Mesenchymal stem cell (in vitro differentiated cells and primary cell): Measurements from ENCODE around the gene OPRL1.
A peak's percentile ranks its signal among the peaks of the same experiment; 100 is the strongest.

Source experiments
- DNase-seq: peaks from one replicate; pipeline ENCODE4 v3.0.0-alpha.2; 2013
- H2AFZ ChIP-seq: one replicate; pipeline ENCODE4 v1.6.1; 2013; ENCODE audit warnings: low read depth, mild to moderate bottlenecking, control low read depth, inconsistent platforms, low read length, moderate library complexity
- H2AK5ac ChIP-seq: 2 replicates; pipeline ENCODE4 v1.6.1; 2013; ENCODE audit warnings: low read length, moderate library complexity, mild to moderate bottlenecking, inconsistent platforms; ENCODE audit not compliant: severe bottlenecking
- H2BK120ac ChIP-seq: one replicate; pipeline ENCODE4 v1.6.1; 2013; ENCODE audit warnings: low read depth, mild to moderate bottlenecking, inconsistent platforms, low read length, moderate library complexity
- H2BK12ac ChIP-seq, 2 experiments: one replicate each; pipeline ENCODE4 v1.6.1; 2013; ENCODE audit warnings: inconsistent platforms in 2 of 2, low read length in 2 of 2, mild to moderate bottlenecking in 2 of 2, moderate library complexity in 2 of 2, control low read depth in 1 of 2
- H2BK15ac ChIP-seq: one replicate; pipeline ENCODE4 v1.6.1; 2013; ENCODE audit warnings: mild to moderate bottlenecking, low read depth, inconsistent platforms; ENCODE audit not compliant: poor library complexity, severe bottlenecking
- H2BK5ac ChIP-seq: 2 replicates; pipeline ENCODE4 v1.6.1; 2013; ENCODE audit warnings: low read depth, mild to moderate bottlenecking, low read length, control low read depth, inconsistent platforms; ENCODE audit not compliant: poor library complexity, severe bottlenecking
- H3K14ac ChIP-seq, 2 experiments: one replicate each; pipeline ENCODE4 v1.6.1; 2013; ENCODE audit warnings: inconsistent platforms in 2 of 2, low read length in 2 of 2, control low read depth in 1 of 2, mild to moderate bottlenecking in 1 of 2, moderate library complexity in 1 of 2
- H3K18ac ChIP-seq, 2 experiments: one replicate each; pipeline ENCODE4 v1.6.1; 2013; ENCODE audit warnings: inconsistent platforms in 2 of 2, low read length in 2 of 2, control low read depth in 1 of 2, low read depth in 1 of 2, mild to moderate bottlenecking in 1 of 2
- H3K23ac ChIP-seq, 2 experiments: one replicate each; pipeline ENCODE4 v1.6.1; 2013; ENCODE audit warnings: inconsistent platforms in 2 of 2, low read length in 2 of 2, mild to moderate bottlenecking in 2 of 2, moderate library complexity in 2 of 2, control low read depth in 1 of 2
- H3K27ac ChIP-seq: 2 replicates; pipeline ENCODE4 v1.5.1; 2013; ENCODE audit warnings: mild to moderate bottlenecking, moderate library complexity, low read length, control low read depth, inconsistent platforms; ENCODE audit not compliant: poor library complexity, severe bottlenecking
- H3K27me3 ChIP-seq, 2 experiments: 2 replicates each; pipeline versions ENCODE4 v1.6.1 to v1.7.0; 2013; ENCODE audit warnings: low read length in 2 of 2, mild to moderate bottlenecking in 2 of 2, moderate library complexity in 2 of 2, control low read depth in 1 of 2, inconsistent platforms in 1 of 2; ENCODE audit not compliant: control insufficient read depth in 1 of 2, insufficient read depth in 1 of 2
- H3K36me3 ChIP-seq, 2 experiments: 2 replicates each; pipeline versions ENCODE4 v1.6.1 to v1.7.0; 2013; ENCODE audit warnings: low read length in 2 of 2, control low read depth in 1 of 2, inconsistent platforms in 1 of 2, low read depth in 1 of 2, mild to moderate bottlenecking in 1 of 2; ENCODE audit not compliant: insufficient read depth in 2 of 2, control insufficient read depth in 1 of 2
- H3K4ac ChIP-seq, 2 experiments: one replicate each; pipeline ENCODE4 v1.6.1; 2013; ENCODE audit warnings: inconsistent platforms in 2 of 2, low read length in 2 of 2, mild to moderate bottlenecking in 2 of 2, moderate library complexity in 2 of 2, control low read depth in 1 of 2, low read depth in 1 of 2
- H3K4me1 ChIP-seq: 2 replicates; pipeline ENCODE4 v1.6.1; 2013; ENCODE audit warnings: low read depth, low read length, control low read depth; ENCODE audit not compliant: control insufficient read depth, insufficient read depth
- H3K4me2 ChIP-seq: 2 replicates; pipeline ENCODE4 v1.6.1; 2013; ENCODE audit warnings: low read length, mild to moderate bottlenecking, inconsistent platforms; ENCODE audit not compliant: poor library complexity, severe bottlenecking
- H3K4me3 ChIP-seq, 2 experiments: 2 replicates each; pipeline versions ENCODE4 v1.5.1 to v1.7.0; 2013; ENCODE audit warnings: low read length in 2 of 2, mild to moderate bottlenecking in 2 of 2, control low read depth in 1 of 2, low read depth in 1 of 2; ENCODE audit not compliant: insufficient read depth in 1 of 2
- H3K79me1 ChIP-seq: replicated peaks from 2 replicates; pipeline ENCODE4 v1.6.1; 2013; ENCODE audit warnings: mild to moderate bottlenecking, control low read depth, low read length, inconsistent platforms; ENCODE audit not compliant: poor library complexity, severe bottlenecking
- H3K9ac ChIP-seq: 2 replicates; pipeline ENCODE4 v1.7.0; 2013; ENCODE audit warnings: mild to moderate bottlenecking, low read length, moderate library complexity
- H3K9me3 ChIP-seq: 2 replicates; pipeline ENCODE4 v1.7.0; 2013; ENCODE audit warnings: mild to moderate bottlenecking, low read length; ENCODE audit not compliant: control insufficient read depth
- H4K8ac ChIP-seq: one replicate; pipeline ENCODE4 v1.6.1; 2013; ENCODE audit warnings: inconsistent platforms, mild to moderate bottlenecking, low read length, moderate library complexity
- H4K91ac ChIP-seq: one replicate; pipeline ENCODE4 v1.6.1; 2013; ENCODE audit warnings: mild to moderate bottlenecking, low read length, inconsistent platforms
- WGBS: methylation state at CpG from one replicate; pipeline ENCODE4 v1.1.7; 2013; ENCODE audit warnings: mixed read lengths; 5-methylcytosine and 5-hydroxymethylcytosine counted together

Gene OPRL1

DNA sequence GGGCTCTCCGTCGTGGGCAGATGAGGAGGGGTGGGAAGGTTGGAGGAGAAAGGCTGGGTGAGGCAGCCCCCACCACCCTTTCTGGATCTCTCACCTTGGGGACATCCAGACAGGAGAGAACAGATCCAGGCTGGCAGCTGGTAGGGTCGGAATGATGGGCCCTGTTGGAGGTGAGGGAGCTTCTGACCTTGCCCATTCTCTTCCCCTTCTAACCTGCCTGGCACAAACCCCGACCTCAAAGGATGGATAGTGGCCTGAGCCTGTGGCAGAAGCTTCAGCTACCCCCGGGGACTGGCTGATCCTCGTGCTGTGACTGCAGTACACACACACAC lies 33.5 kb downstream of the OPRL1 start:
- H4K91ac ChIP-seq, result no peak overlapping the region
- no peaks in the 10 kb centered on the region for H3K79me1 ChIP-seq
- no peak for DNase-seq
- no peak overlapping the region for H3K9ac ChIP-seq
- H3K23ac ChIP-seq, result no peak overlapping the region
- H3K4ac ChIP-seq, result no peak overlapping the region
- no peak overlapping the region for H2BK12ac ChIP-seq
- no peak overlapping the region for H2BK15ac ChIP-seq
- H4K8ac ChIP-seq, result no peak overlapping the region
- H3K4me1 ChIP-seq, result peaks cover 3% of the 10 kb centered on the region
- no peak overlapping the region for H2BK5ac ChIP-seq
- no peaks in the 10 kb centered on the region for H3K36me3 ChIP-seq
- H3K9me3 ChIP-seq, result no peaks in the 10 kb centered on the region
- no peak overlapping the region for H2BK120ac ChIP-seq
- no peak overlapping the region for H2AK5ac ChIP-seq
- H2AFZ ChIP-seq, result no peak overlapping the region
- peaks cover 31 to 74% of the 10 kb centered on the region in 2 experiments for H3K27me3 ChIP-seq
- no peak overlapping the region for H3K18ac ChIP-seq
- H3K27ac ChIP-seq, result no peak overlapping the region
- H3K14ac ChIP-seq, result no peak overlapping the region
- H3K4me2 ChIP-seq, result no peak overlapping the region
- no peak overlapping the region for H3K4me3 ChIP-seq
- WGBS, result 66% methylated on average over 4 of the region's 6 CpGs

DNA sequence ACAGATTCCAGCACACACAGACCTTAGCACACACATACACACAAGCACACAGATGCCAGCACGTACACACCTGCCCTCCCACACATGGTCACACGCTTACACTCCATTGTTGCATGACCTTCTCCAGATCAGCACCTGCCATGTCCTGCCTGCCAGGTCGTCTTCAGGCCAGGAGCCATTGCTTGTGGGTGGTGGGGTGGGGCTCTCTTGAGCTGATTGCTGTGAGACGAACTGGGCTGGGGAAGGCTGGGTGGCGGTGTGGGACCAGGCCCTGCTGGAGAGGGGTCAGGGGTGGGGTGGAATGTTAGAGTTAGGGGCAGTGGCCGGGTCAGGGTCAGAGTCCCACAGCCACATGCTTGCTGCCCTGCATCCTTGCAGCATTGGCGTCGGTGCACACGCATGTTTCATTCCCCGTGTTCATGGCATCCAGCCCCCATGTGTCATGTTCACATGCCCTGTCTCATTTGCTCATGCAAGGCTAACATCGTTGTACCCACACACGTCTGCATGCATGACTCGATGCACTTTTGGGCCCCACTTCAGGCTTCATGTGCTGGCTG lies 34.0 kb downstream of the OPRL1 start:
- DNase-seq, result no peak
- H3K4me1 ChIP-seq, result peaks cover 3% of the 10 kb centered on the region
- H4K91ac ChIP-seq, result no peak overlapping the region
- H3K4me2 ChIP-seq, result no peak overlapping the region
- no peak overlapping the region for H3K23ac ChIP-seq
- no peak overlapping the region for H2BK15ac ChIP-seq
- H3K4me3 ChIP-seq, result no peak overlapping the region
- no peaks in the 10 kb centered on the region for H3K79me1 ChIP-seq
- no peak overlapping the region for H2BK120ac ChIP-seq
- no peaks in the 10 kb centered on the region for H3K36me3 ChIP-seq
- no peak overlapping the region for H2BK5ac ChIP-seq
- no peak overlapping the region for H3K27ac ChIP-seq
- no peak overlapping the region for H2AFZ ChIP-seq
- H2AK5ac ChIP-seq, result no peak overlapping the region
- no peaks in the 10 kb centered on the region for H3K9me3 ChIP-seq
- H3K18ac ChIP-seq, result no peak overlapping the region
- H3K4ac ChIP-seq, result no peak overlapping the region
- no peak overlapping the region for H4K8ac ChIP-seq
- no peak overlapping the region for H3K9ac ChIP-seq
- no peak overlapping the region for H2BK12ac ChIP-seq
- no peak overlapping the region for H3K14ac ChIP-seq
- peaks cover 31 to 70% of the 10 kb centered on the region in 2 experiments for H3K27me3 ChIP-seq
- 81% methylated on average over 13 of the region's 13 CpGs for WGBS

DNA sequence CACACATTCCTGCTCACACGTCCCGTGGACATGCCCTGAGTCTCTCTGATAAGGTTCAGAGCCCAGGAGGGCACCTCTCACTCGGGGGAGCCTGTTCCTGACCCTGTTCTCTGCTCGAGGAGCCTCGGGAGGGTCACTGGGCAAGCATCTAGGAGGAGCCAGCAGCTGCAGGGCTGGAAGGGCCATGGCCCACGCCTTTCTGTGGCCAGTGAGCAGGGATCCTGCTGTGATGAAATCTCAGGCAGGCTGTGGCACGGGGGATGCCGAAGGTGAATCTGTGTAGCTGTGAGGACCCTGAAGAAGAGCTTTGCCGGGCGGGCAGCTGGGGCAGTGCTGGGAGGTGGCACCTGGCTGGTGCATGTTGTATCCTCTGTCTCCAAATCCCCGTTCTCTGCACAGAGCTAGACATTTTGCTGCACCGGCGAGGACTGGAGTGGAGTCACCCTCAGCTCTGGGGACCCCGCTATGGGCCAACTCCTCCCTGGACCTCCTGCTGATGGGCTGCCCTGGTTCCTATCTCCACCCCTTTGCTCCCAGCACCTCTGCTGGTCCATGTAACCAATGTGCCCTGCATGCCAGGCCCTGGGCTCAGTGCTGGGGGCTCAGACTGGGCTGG lies 34.6 kb downstream of the OPRL1 start:
- Histone ChIP-seq H3K9ac (no peak overlapping the region), H3K23ac (no peak overlapping the region), H3K14ac (no peak overlapping the region), H3K4me1 (peaks cover 3% of the 10 kb centered on the region), H3K36me3 (no peaks in the 10 kb centered on the region), H3K9me3 (no peaks in the 10 kb centered on the region), H2AK5ac (no peak overlapping the region), H3K18ac (no peak overlapping the region), H3K4me3 (no peak overlapping the region), H3K4ac (no peak overlapping the region), H3K27ac (no peak overlapping the region), H2BK15ac (no peak overlapping the region), H2BK120ac (no peak overlapping the region), H4K91ac (no peak overlapping the region), H4K8ac (no peak overlapping the region), H3K4me2 (no peak overlapping the region), H3K27me3 (peaks cover 31 to 67% of the 10 kb centered on the region in 2 experiments), H2AFZ (no peak overlapping the region), H2BK5ac (no peak overlapping the region), H3K79me1 (no peaks in the 10 kb centered on the region), H2BK12ac (no peak overlapping the region)
- 82% methylated on average over 14 of the region's 14 CpGs for WGBS
- DNase-seq, result no peak

DNA sequence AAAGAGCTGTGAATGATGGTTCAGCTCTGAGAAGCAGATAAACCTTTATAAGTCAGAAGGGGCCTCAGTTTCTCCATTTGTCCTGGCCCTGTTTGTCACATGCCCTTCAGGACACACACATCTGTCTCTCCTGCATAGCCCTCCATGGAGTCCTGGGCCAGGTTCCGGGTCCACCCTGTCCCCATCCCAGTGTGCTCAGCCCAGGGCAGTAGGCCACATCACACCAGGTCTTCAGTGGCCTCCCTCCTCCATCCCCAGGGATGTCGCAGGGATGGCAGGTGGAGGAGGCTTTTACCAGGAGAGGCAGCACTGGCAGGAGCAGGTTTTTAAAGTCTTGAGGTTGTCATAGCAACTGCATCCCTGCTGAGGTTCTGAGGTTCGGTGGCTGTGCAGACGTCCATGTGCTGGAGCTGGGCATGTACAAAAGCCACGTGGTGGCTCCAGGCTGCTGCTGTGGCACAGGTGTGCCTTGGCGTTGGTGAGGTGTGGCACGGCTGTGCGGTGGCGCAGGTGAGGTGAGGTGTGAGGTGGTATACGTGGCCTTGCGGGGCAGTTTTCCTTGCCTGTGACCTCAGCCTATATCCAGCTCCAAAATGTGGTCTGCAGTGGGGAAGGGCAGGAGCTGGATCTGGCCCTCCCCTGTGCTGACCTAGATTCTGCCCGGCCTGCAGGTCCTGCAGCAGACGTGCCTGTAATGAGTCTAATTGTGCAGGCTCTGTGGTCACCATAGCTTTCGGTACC lies 35.5 kb downstream of the OPRL1 start:
- Histone ChIP-seq H3K4me3 (no peak overlapping the region), H3K4me1 (peaks cover 7% of the 10 kb centered on the region), H3K9me3 (no peaks in the 10 kb centered on the region), H4K8ac (no peak overlapping the region), H2BK120ac (no peak overlapping the region), H2BK5ac (no peak overlapping the region), H3K4ac (no peak overlapping the region), H2BK12ac (no peak overlapping the region), H3K9ac (no peak overlapping the region), H3K27me3 (peaks cover 29 to 68% of the 10 kb centered on the region in 2 experiments), H3K27ac (no peak overlapping the region), H2BK15ac (peak overlapping the region; percentile 17), H2AFZ (no peak overlapping the region), H3K23ac (no peak overlapping the region), H2AK5ac (no peak overlapping the region), H3K36me3 (no peaks in the 10 kb centered on the region), H3K14ac (peak overlapping the region in 1 of 2 experiments; percentile 68), H3K4me2 (no peak overlapping the region), H3K18ac (no peak overlapping the region), H4K91ac (no peak overlapping the region), H3K79me1 (no peaks in the 10 kb centered on the region)
- DNase-seq, result no peak
- 77% methylated on average over 13 of the region's 14 CpGs for WGBS
